H9 (cell line): ENCODE data around the gene ZSCAN1. TPM values are rescaled to one million over a fixed set of nuclear protein-coding genes. Genes with fewer than 3 reads are reported as not detected.

Source experiments
- DNase-seq: peaks from one replicate; pipeline ENCODE4 v3.0.0-alpha.2; 2017
- H2AFZ ChIP-seq: one replicate; pipeline ENCODE4 v1.6.1; 2013; ENCODE audit warnings: mild to moderate bottlenecking, low read length, control low read depth, moderate library complexity
- H2AK5ac ChIP-seq: 2 replicates; pipeline ENCODE4 v1.6.1; 2013; ENCODE audit warnings: low read length, control low read depth, mixed read lengths; ENCODE audit not compliant: insufficient read length
- H2BK120ac ChIP-seq: one replicate; pipeline ENCODE4 v1.6.1; 2013; ENCODE audit warnings: low read depth, mild to moderate bottlenecking, low read length, control low read depth, inconsistent platforms; ENCODE audit not compliant: poor library complexity, severe bottlenecking
- H2BK12ac ChIP-seq: 2 replicates; pipeline ENCODE4 v1.6.1; 2013; ENCODE audit warnings: low read length, control low read depth, mixed read lengths, low read depth; ENCODE audit not compliant: insufficient read length
- H2BK15ac ChIP-seq: 2 replicates; pipeline ENCODE4 v1.6.1; 2013; ENCODE audit warnings: low read depth, low read length, control low read depth
- H2BK20ac ChIP-seq: one replicate; pipeline ENCODE4 v1.6.1; 2013; ENCODE audit warnings: low read depth, mild to moderate bottlenecking, low read length, control low read depth, inconsistent platforms; ENCODE audit not compliant: poor library complexity, severe bottlenecking
- H2BK5ac ChIP-seq: 2 replicates; pipeline ENCODE4 v1.6.1; 2013; ENCODE audit warnings: low read length, control low read depth, mixed read lengths; ENCODE audit not compliant: insufficient read length
- H3K14ac ChIP-seq: 2 replicates; pipeline ENCODE4 v1.6.1; 2013; ENCODE audit warnings: low read length, control low read depth; ENCODE audit not compliant: insufficient read depth
- H3K18ac ChIP-seq: 2 replicates; pipeline ENCODE4 v1.6.1; 2013; ENCODE audit warnings: low read depth, mild to moderate bottlenecking, mixed read lengths, low read length, control low read depth; ENCODE audit not compliant: insufficient read length
- H3K23ac ChIP-seq: 2 replicates; pipeline ENCODE4 v1.6.1; 2013; ENCODE audit warnings: low read length, control low read depth, mixed read lengths, low read depth; ENCODE audit not compliant: insufficient read length
- H3K23me2 ChIP-seq: 2 replicates; pipeline ENCODE4 v1.6.1; 2013; ENCODE audit warnings: low read depth, mild to moderate bottlenecking, mixed read lengths, low read length, control low read depth; ENCODE audit not compliant: insufficient read length, poor library complexity, severe bottlenecking
- H3K27ac ChIP-seq: 2 replicates; pipeline ENCODE4 v1.5.1; 2013; ENCODE audit warnings: low read length, control low read depth, mixed read lengths, low read depth; ENCODE audit not compliant: insufficient read length
- H3K27me3 ChIP-seq: 2 replicates; pipeline ENCODE4 v1.6.1; 2013; ENCODE audit warnings: low read length, control low read depth, inconsistent platforms; ENCODE audit not compliant: insufficient read depth
- H3K4ac ChIP-seq: 2 replicates; pipeline ENCODE4 v1.6.1; 2013; ENCODE audit warnings: low read depth, mild to moderate bottlenecking, control low read depth, inconsistent platforms, low read length, moderate library complexity
- H3K4me1 ChIP-seq: 2 replicates; pipeline ENCODE4 v1.6.1; 2013; ENCODE audit warnings: low read length, control low read depth, inconsistent platforms; ENCODE audit not compliant: insufficient read depth
- H3K4me2 ChIP-seq: 2 replicates; pipeline ENCODE4 v1.6.1; 2013; ENCODE audit warnings: low read length, control low read depth, mixed read lengths; ENCODE audit not compliant: insufficient read length, insufficient read depth
- H3K56ac ChIP-seq: 2 replicates; pipeline ENCODE4 v1.6.1; 2013; ENCODE audit warnings: low read depth, mild to moderate bottlenecking, mixed read lengths, low read length, control low read depth; ENCODE audit not compliant: insufficient read length
- H3K79me1 ChIP-seq: 2 replicates; pipeline ENCODE4 v1.6.1; 2013; ENCODE audit warnings: low read depth, mild to moderate bottlenecking, moderate library complexity, low read length, control low read depth, inconsistent platforms; ENCODE audit not compliant: insufficient read depth, poor library complexity, severe bottlenecking
- H3K79me2 ChIP-seq: 2 replicates; pipeline ENCODE4 v1.6.1; 2013; ENCODE audit warnings: low read length, control low read depth, inconsistent platforms; ENCODE audit not compliant: insufficient read depth
- H3K9ac ChIP-seq: 2 replicates; pipeline ENCODE4 v1.6.1; 2013; ENCODE audit warnings: low read length, control low read depth, mixed read lengths; ENCODE audit not compliant: insufficient read length; ENCODE audit errors: extremely low read depth
- H3K9me3 ChIP-seq: one replicate; pipeline ENCODE4 v1.6.1; 2013; ENCODE audit warnings: low read depth, low read length, inconsistent platforms; ENCODE audit not compliant: control insufficient read depth
- H3T11ph ChIP-seq: one replicate; pipeline ENCODE4 v1.6.1; 2013; ENCODE audit warnings: mild to moderate bottlenecking, low read length, control low read depth, inconsistent platforms
- H4K20me1 ChIP-seq: one replicate; pipeline ENCODE4 v1.6.1; 2013; ENCODE audit not compliant: control insufficient read depth, insufficient read length, insufficient read depth
- H4K5ac ChIP-seq: 2 replicates; pipeline ENCODE4 v1.6.1; 2013; ENCODE audit warnings: low read depth, mild to moderate bottlenecking, mixed read lengths, low read length, control low read depth; ENCODE audit not compliant: insufficient read length
- H4K8ac ChIP-seq: replicated peaks from 2 replicates; pipeline ENCODE4 v1.6.1; 2013; ENCODE audit warnings: low read length, control low read depth, mixed read lengths, low read depth; ENCODE audit not compliant: insufficient read length
- H4K91ac ChIP-seq: 2 replicates; pipeline ENCODE4 v1.6.1; 2013; ENCODE audit warnings: low read depth, mild to moderate bottlenecking, moderate library complexity, mixed read lengths, low read length, control low read depth; ENCODE audit not compliant: insufficient read length
- H3K27ac Mint-ChIP-seq, 3 experiments: 2 replicates in 2 of 3; 3 replicates in 1 of 3; pipeline ENCODE4 v1.8.0; 2020 to 2021; ENCODE audit warnings: mixed read lengths in 3 of 3, mild to moderate bottlenecking in 1 of 3, moderate library complexity in 1 of 3
- H3K27me3 Mint-ChIP-seq: 2 replicates; pipeline ENCODE4 v1.8.0; 2021; ENCODE audit warnings: low read depth, mild to moderate bottlenecking, moderate library complexity, mixed read lengths
- H3K36me3 Mint-ChIP-seq, 3 experiments: 2 replicates in 2 of 3; 3 replicates in 1 of 3; pipeline ENCODE4 v1.8.0; 2020 to 2021; ENCODE audit warnings: low read depth in 3 of 3, mixed read lengths in 3 of 3; ENCODE audit not compliant: insufficient read depth in 1 of 3
- H3K4me1 Mint-ChIP-seq, 2 experiments: 2 replicates each; pipeline ENCODE4 v1.8.0; 2020; ENCODE audit warnings: mixed read lengths in 2 of 2
- H3K4me3 Mint-ChIP-seq, 2 experiments: 2 replicates in 1 of 2; 3 replicates in 1 of 2; pipeline ENCODE4 v1.8.0; 2020 to 2021; ENCODE audit warnings: mild to moderate bottlenecking in 2 of 2, mixed read lengths in 2 of 2, moderate library complexity in 1 of 2
- H3K9me3 Mint-ChIP-seq, 2 experiments: 2 replicates in 1 of 2; 3 replicates in 1 of 2; pipeline ENCODE4 v1.8.0; 2020; ENCODE audit warnings: mild to moderate bottlenecking in 2 of 2, mixed read lengths in 2 of 2, moderate library complexity in 1 of 2
- CTCF ChIP-seq: fragments of 200-600 bp; sonication (generic); conservative IDR thresholded peaks from 3 replicates; pipeline ENCODE4 v1.8.0; 2021; ENCODE audit warnings: antibody characterized with exemption, mild to moderate bottlenecking
- WGBS: extraction: QIAGEN DNeasy Blood & Tissue Kit; methylation state at CpG from one replicate; pipeline ENCODE4 v1.1.7; 2013; ENCODE audit warnings: missing lambda C conversion rate, low lambda C conversion rate, mixed read lengths; ENCODE audit not compliant: insufficient read length; ENCODE audit errors: extremely low coverage; 5-methylcytosine and 5-hydroxymethylcytosine counted together
- total RNA-seq: library from RNA; stranded (reverse); gene quantifications from 2 replicates; pipeline ENCODE4 v1.2.1, GENCODE V29; 2021

ZSCAN1 gene
- total RNA-seq, 1 experiment from 2014 or later, result 1.2 TPM

DNA sequence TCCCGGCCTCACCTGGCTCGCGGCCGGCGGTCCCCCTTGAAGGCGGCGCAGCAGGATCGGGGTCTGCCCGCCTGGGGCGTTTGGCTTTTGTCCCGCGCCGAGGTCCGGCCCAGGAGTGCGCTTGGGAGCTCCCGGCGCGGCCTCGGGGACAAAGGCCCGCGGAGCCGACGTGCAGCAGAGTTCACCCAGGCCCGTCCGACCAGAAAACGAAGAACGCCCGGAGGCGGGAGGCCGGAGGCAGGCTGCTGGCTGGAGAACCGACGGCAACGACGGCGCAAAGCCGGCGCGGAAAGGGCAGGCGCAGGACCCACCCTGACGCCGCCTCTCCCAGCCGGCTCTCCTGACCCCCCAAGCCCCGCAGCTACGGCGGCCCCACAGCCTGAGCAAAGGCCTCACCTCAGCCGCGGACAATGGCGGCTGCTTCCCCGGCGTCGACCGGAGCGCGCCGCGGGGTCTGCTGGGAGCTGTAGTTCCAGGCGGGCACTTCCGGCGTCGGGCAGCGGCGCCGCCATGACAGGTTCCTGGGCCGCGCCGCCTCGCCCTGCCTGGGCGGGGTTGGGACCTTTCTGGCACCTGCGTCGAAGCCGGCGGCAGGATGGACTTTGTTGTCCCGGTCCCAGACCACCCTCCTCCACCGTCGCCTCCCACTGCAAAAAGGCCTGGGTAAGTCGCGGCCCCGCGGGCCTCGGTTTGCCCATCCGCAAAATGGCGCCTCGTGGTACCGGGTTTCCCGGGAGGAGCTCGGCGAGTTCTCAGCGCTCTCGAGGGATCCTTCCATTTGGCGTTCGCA, 31.2 kb upstream of the ZSCAN1 start, which contains the start of gene ZNF606:
TSS of gene ZNF606 (minus strand) at position 437 of the 790 bp plus-strand sequence. CDS start 1,501 bp downstream, outside the sequence.
- H2AK5ac ChIP-seq, result no peak within 1 kb of the TSS
- H3K27ac Mint-ChIP-seq, result peak within 1 kb of the TSS; percentile 89 to 98 (median 91); a peak in 6 of 7 replicates
- TF ChIP-seq CTCF, result no peak
- H4K91ac ChIP-seq, result peak within 1 kb of the TSS; percentile 45
- no peak within 1 kb of the TSS for H2BK15ac ChIP-seq
- no peak within 1 kb of the TSS for H3K56ac ChIP-seq
- peak; percentile 86 for DNase-seq
- no peaks in the 10 kb centered on the region for H4K20me1 ChIP-seq
- H3K18ac ChIP-seq, result peak within 1 kb of the TSS; percentile 97
- H3K4me3 Mint-ChIP-seq, result peak within 1 kb of the TSS; percentile 88 to 93
- no peak within 1 kb of the TSS for H2BK20ac ChIP-seq
- peaks cover 85 to 89% (median 89%) of the 10 kb centered on the region in 3 experiments for H3K36me3 Mint-ChIP-seq
- H3K23ac ChIP-seq, result peak within 1 kb of the TSS; percentile 18
- H3K4ac ChIP-seq, result no peak within 1 kb of the TSS; the same call in 1 of the 2 replicates
- no peaks in the 10 kb centered on the region for H3K27me3 ChIP-seq
- H3K23me2 ChIP-seq, result peaks cover 4% of the 10 kb centered on the region
- no peak within 1 kb of the TSS for H2BK12ac ChIP-seq
- peaks cover 10% of the 10 kb centered on the region for H3K79me2 ChIP-seq
- peaks cover 9% of the 10 kb centered on the region for H3K27me3 Mint-ChIP-seq
- peaks cover 8 to 19% of the 10 kb centered on the region in 2 experiments for H3K4me1 Mint-ChIP-seq
- H2BK120ac ChIP-seq, result peak within 1 kb of the TSS; percentile 28
- peaks cover 8% of the 10 kb centered on the region for H3K79me1 ChIP-seq
- H3K4me1 ChIP-seq, result no peaks in the 10 kb centered on the region
- peak within 1 kb of the TSS; percentile 97 for H3K14ac ChIP-seq
- H3K27ac ChIP-seq, result no peak within 1 kb of the TSS
- peak within 1 kb of the TSS; percentile 85 for H3K9ac ChIP-seq
- H2BK5ac ChIP-seq, result no peak within 1 kb of the TSS
- peak within 1 kb of the TSS; percentile 85 for H4K5ac ChIP-seq
- H4K8ac ChIP-seq, result peak within 1 kb of the TSS; percentile 78
- H2AFZ ChIP-seq, result peak within 1 kb of the TSS; percentile 92
- peaks cover 20% of the 10 kb centered on the region for H3K9me3 ChIP-seq
- no CpG with 5 or more reads among the region's 91 CpGs for WGBS
- H3K9me3 Mint-ChIP-seq, result peaks cover 59 to 90% of the 10 kb centered on the region in 2 experiments
- peak within 1 kb of the TSS; percentile 83 for H3K4me2 ChIP-seq
- no peak within 1 kb of the TSS for H3T11ph ChIP-seq
